DOHH2 (cell line): ENCODE results near the gene EFHD2.

Experiments
- CTCF ChIP-seq: fragments of 200-600 bp; sonication (generic); IDR thresholded peaks from one replicate; pipeline ENCODE4 v1.5.1; 2014; ENCODE audit warnings: antibody characterized with exemption, mild to moderate bottlenecking, low read depth, low read length; ENCODE audit not compliant: poor library complexity, severe bottlenecking
- EZH2phosphoT487 ChIP-seq: fragments of 200-600 bp; sonication (generic); IDR thresholded peaks from 2 replicates; pipeline ENCODE4 v1.6.1; 2017; ENCODE audit warnings: borderline replicate concordance, mild to moderate bottlenecking, antibody characterized with exemption, low read length, moderate library complexity, mixed read lengths

GRCh38 chr1:15386164-15386749, 23.4 kb upstream of the EFHD2 start:
- TF ChIP-seq CTCF: no peak
- no peak for TF ChIP-seq EZH2phosphoT487
